SK-N-SH (cell line): ENCODE data around the gene ACTR10. TPM values are rescaled to one million over a fixed set of nuclear protein-coding genes. Genes with fewer than 3 reads are reported as not detected.
A peak's percentile ranks its signal among the peaks of the same experiment; 100 is the strongest.

Experiments
- CTCF ChIA-PET: fragments of 300-600, 350-600 bp; formaldehyde crosslinking; extraction: SDS; loops from one replicate; lab custom pipeline; 2021; lab: Yijun Ruan, JAX
- POLR2A ChIA-PET: fragments of 350-600 bp; sonication (Branson Sonifier 250); formaldehyde crosslinking; extraction: SDS; loops from one replicate; lab custom pipeline; 2020; ENCODE audit warnings: antibody characterized with exemption, inconsistent platforms; lab: Yijun Ruan, JAX
- DNase-seq: peaks from one replicate; pipeline ENCODE4 v3.0.0; 2012
- H2AFZ ChIP-seq: fragments of 200-600 bp; sonication (generic); 2 replicates; pipeline ENCODE4 v1.8.1; 2016; ENCODE audit warnings: antibody characterized with exemption, mild to moderate bottlenecking, low read depth
- H3F3A ChIP-seq: fragments of 200-600 bp; sonication (generic); replicated peaks from 2 replicates; pipeline ENCODE3; 2016; ENCODE audit warnings: antibody characterized with exemption, mild to moderate bottlenecking; ENCODE audit not compliant: insufficient read depth
- H3K27ac ChIP-seq, 2 experiments: fragments of 200-500 bp in 1 of 2; fragments of 200-600 bp in 1 of 2; sonication (Bioruptor generic) in 1 of 2; sonication (generic), shearing (Covaris generic) in 1 of 2; 2 replicates each; pipeline versions ENCODE4 v1.5.1 to v1.6.1; 2014 to 2016; ENCODE audit warnings: low read depth in 2 of 2, inconsistent platforms in 1 of 2, low read length in 1 of 2, mild to moderate bottlenecking in 1 of 2, mixed read lengths in 1 of 2
- H3K27me3 ChIP-seq: fragments of 200-600 bp; sonication (generic), shearing (Covaris generic); 2 replicates; pipeline ENCODE4 v1.6.1; 2016; ENCODE audit warnings: mixed run types; ENCODE audit not compliant: insufficient read depth
- H3K36me3 ChIP-seq, 2 experiments: fragments of 200-500 bp in 1 of 2; fragments of 200-600 bp in 1 of 2; sonication (Bioruptor generic) in 1 of 2; sonication (generic) in 1 of 2; replicated peaks in 1 of 2; 2 replicates each; pipeline versions ENCODE3 to v1.5.1; 2014 to 2016; ENCODE audit warnings: low read length in 1 of 2, mild to moderate bottlenecking in 1 of 2; ENCODE audit not compliant: insufficient read depth in 2 of 2, control insufficient read depth in 1 of 2
- H3K4me1 ChIP-seq, 2 experiments: fragments of 200-500 bp in 1 of 2; fragments of 200-600 bp in 1 of 2; sonication (Bioruptor generic) in 1 of 2; sonication (generic), shearing (Covaris generic) in 1 of 2; 2 replicates each; pipeline versions ENCODE4 v1.5.1 to v1.6.1; 2014 to 2016; ENCODE audit warnings: low read depth in 1 of 2, low read length in 1 of 2, mixed run types in 1 of 2; ENCODE audit not compliant: insufficient read depth in 2 of 2, control insufficient read depth in 1 of 2
- H3K4me2 ChIP-seq: fragments of 200-600 bp; sonication (generic), shearing (Covaris generic); 2 replicates; pipeline ENCODE4 v1.6.1; 2017; ENCODE audit warnings: mixed run types
- H3K4me3 ChIP-seq, 2 experiments: fragments of 200-500 bp in 1 of 2; fragments of 200-600 bp in 1 of 2; sonication (Bioruptor generic) in 1 of 2; sonication (generic), shearing (Covaris generic) in 1 of 2; 2 replicates each; pipeline versions ENCODE4 v1.5.1 to v1.8.1; 2014 to 2016; ENCODE audit warnings: low read depth in 2 of 2, inconsistent platforms in 1 of 2, low read length in 1 of 2, mild to moderate bottlenecking in 1 of 2, mixed read lengths in 1 of 2, moderate library complexity in 1 of 2
- H3K79me2 ChIP-seq: fragments of 200-600 bp; sonication (generic); 2 replicates; pipeline ENCODE4 v1.8.1; 2017; ENCODE audit warnings: mild to moderate bottlenecking; ENCODE audit not compliant: insufficient read depth
- H3K9ac ChIP-seq: fragments of 200-600 bp; sonication (generic); 2 replicates; pipeline ENCODE4 v1.6.1; 2017; ENCODE audit warnings: mixed run types
- H3K9me2 ChIP-seq: fragments of 200-600 bp; sonication (generic); 2 replicates; pipeline ENCODE4 v1.6.1; 2017; ENCODE audit warnings: mixed run types
- H3K9me3 ChIP-seq: fragments of 200-600 bp; sonication (generic); 2 replicates; pipeline ENCODE4 v1.6.1; 2017; ENCODE audit warnings: mixed run types, mild to moderate bottlenecking, moderate library complexity
- H4K20me1 ChIP-seq: fragments of 200-600 bp; sonication (generic); 2 replicates; pipeline ENCODE4 v1.6.1; 2017; ENCODE audit warnings: mild to moderate bottlenecking, mixed run types; ENCODE audit not compliant: insufficient read depth
- CTCF ChIP-seq: fragments of 200-600 bp; sonication (generic); IDR thresholded peaks from 2 replicates; pipeline ENCODE4 v1.6.1; 2017; ENCODE audit warnings: antibody characterized with exemption, mild to moderate bottlenecking, moderate library complexity
- ELF1 ChIP-seq: IDR thresholded peaks from 2 replicates; pipeline ENCODE4 v1.4.0; 2012
- EP300 ChIP-seq, 2 experiments: IDR thresholded peaks; 2 replicates each; pipeline versions ENCODE4 v1.4.0 to v1.6.1; 2012; ENCODE audit warnings: borderline replicate concordance in 1 of 2, low read depth in 1 of 2, low read length in 1 of 2
- EZH2phosphoT487 ChIP-seq: fragments of 200-600 bp; sonication (generic); IDR thresholded peaks from 2 replicates; pipeline ENCODE4 v1.6.1; 2017; ENCODE audit warnings: low read depth, mixed run types, mild to moderate bottlenecking, antibody characterized with exemption, moderate library complexity, borderline replicate concordance
- FOXJ3 ChIP-seq: sonication (generic); formaldehyde crosslinking; IDR thresholded peaks from 2 replicates; pipeline ENCODE4 v1.5.1; 2020; ENCODE audit warnings: mild to moderate bottlenecking, missing genetic modification reagents
- FOXM1 ChIP-seq: IDR thresholded peaks from 2 replicates; pipeline ENCODE4 v1.4.0; 2012; ENCODE audit warnings: low read depth, mild to moderate bottlenecking
- GABPA ChIP-seq: IDR thresholded peaks from 2 replicates; pipeline ENCODE4 v1.4.0; 2012; ENCODE audit warnings: low read depth, mild to moderate bottlenecking
- JUND ChIP-seq: IDR thresholded peaks from 2 replicates; pipeline ENCODE4 v1.4.0; 2012
- POLR2AphosphoS5 ChIP-seq: IDR thresholded peaks from 2 replicates; pipeline ENCODE4 v1.6.1; 2012; ENCODE audit warnings: low read depth, low read length
- RCOR1 ChIP-seq: fragments of 150-350 bp; IDR thresholded peaks from 2 replicates; pipeline ENCODE4 v1.6.1; 2017; ENCODE audit warnings: antibody characterized with exemption, low read length
- RXRA ChIP-seq: IDR thresholded peaks from 2 replicates; pipeline ENCODE4 v1.4.0; 2012; ENCODE audit warnings: low read depth, mild to moderate bottlenecking, borderline replicate concordance
- SIN3A ChIP-seq: IDR thresholded peaks from 2 replicates; pipeline ENCODE4 v1.6.1; 2012; ENCODE audit warnings: low read depth, mild to moderate bottlenecking, low read length, moderate library complexity, borderline replicate concordance
- TAF1 ChIP-seq: IDR thresholded peaks from 2 replicates; pipeline ENCODE4 v1.6.1; 2012; ENCODE audit warnings: low read depth, mild to moderate bottlenecking, low read length, moderate library complexity, borderline replicate concordance
- TEAD4 ChIP-seq: IDR thresholded peaks from 2 replicates; pipeline ENCODE4 v1.4.0; 2012; ENCODE audit warnings: mild to moderate bottlenecking, borderline replicate concordance; ENCODE audit not compliant: insufficient read depth
- YY1 ChIP-seq: IDR thresholded peaks from 2 replicates; pipeline ENCODE4 v1.4.0; 2012; ENCODE audit warnings: low read depth, mild to moderate bottlenecking
- WGBS: methylation state at CpG from one replicate; pipeline ENCODE4 v1.1.6; 2017; ENCODE audit warnings: low lambda C conversion rate; 5-methylcytosine and 5-hydroxymethylcytosine counted together
- polyA plus RNA-seq, 3 experiments: library from polyadenylated mRNA; depleted of rRNA; stranded (reverse); fragments of >200 nt; gene quantifications; 2 replicates each; pipeline ENCODE4 v1.2.3, GENCODE V29; 2012
- TF ChIP-seq, protein P1 (sequence below): IDR thresholded peaks from 2 replicates; pipeline ENCODE4 v1.4.0; 2012; ENCODE audit warnings: low read depth, borderline replicate concordance
- TF ChIP-seq, protein P2 (sequence below): IDR thresholded peaks from 2 replicates; pipeline ENCODE4; 2012
- TF ChIP-seq, protein P3 (sequence below): fragments of 150-350 bp; IDR thresholded peaks from 2 replicates; pipeline ENCODE4 v1.6.1; 2016; ENCODE audit warnings: mild to moderate bottlenecking, low read depth, low read length
- TF ChIP-seq, protein P4 (sequence below): fragments of 150-350 bp; IDR thresholded peaks from 2 replicates; pipeline ENCODE4 v1.6.1; 2017; ENCODE audit warnings: antibody characterized with exemption, low read length, low read depth, borderline replicate concordance

Gene ACTR10
- polyA plus RNA-seq, 1 of the 3 experiments (the other 2 are of a cell fraction), result 32.9 TPM

DNA sequence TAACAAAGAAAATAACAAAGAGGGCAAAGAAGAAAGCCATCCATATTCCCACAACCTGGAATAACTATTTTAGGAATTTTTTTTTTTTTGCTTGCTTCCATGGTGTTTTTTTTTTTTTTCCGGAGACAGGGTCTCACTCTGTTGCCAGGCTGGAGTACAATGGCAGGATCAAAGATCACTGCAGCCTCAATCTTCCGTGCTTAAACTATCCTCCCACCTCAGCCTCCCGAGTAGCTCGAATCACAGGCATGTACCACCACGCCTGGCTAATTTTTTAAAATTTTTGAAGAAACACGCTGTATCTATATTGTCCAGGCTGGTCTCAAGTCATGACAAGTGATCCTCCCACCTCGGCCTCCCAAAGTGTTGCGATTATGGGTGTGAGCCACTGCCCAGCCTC lies 78.2 kb downstream of the ACTR10 start:
- Histone ChIP-seq H3K4me2 (no peak overlapping the region), H2AFZ (no peak overlapping the region), H3K9ac (no peak overlapping the region), H3K36me3 (peaks cover 22 to 74% of the 10 kb centered on the region in 2 experiments), H3K9me3 (no peaks in the 10 kb centered on the region), H4K20me1 (peaks cover 48% of the 10 kb centered on the region), H3K4me3 (no peak overlapping the region), H3F3A (peaks cover 42% of the 10 kb centered on the region), H3K4me1 (peaks cover 11 to 26% of the 10 kb centered on the region in 2 experiments; a peak in 3 of 4 replicates), H3K27ac (no peak overlapping the region), H3K9me2 (no peaks in the 10 kb centered on the region), H3K27me3 (no peaks in the 10 kb centered on the region), H3K79me2 (peaks cover 92% of the 10 kb centered on the region)
- 95% methylated on average over 8 of the region's 8 CpGs for WGBS
- no peak for DNase-seq
- POLR2A ChIA-PET, result interaction anchor here (0.6 kb wide), 1 partner anchor 20 kb away, joined by 3 read pairs; the partner anchor contains the start of gene ARID4A
- no peak for TF ChIP-seq CTCF
- TF ChIP-seq EZH2phosphoT487, result no peak
- no peak for TF ChIP-seq TAF1
- TF ChIP-seq JUND, result no peak
- TF ChIP-seq, protein P1, sequence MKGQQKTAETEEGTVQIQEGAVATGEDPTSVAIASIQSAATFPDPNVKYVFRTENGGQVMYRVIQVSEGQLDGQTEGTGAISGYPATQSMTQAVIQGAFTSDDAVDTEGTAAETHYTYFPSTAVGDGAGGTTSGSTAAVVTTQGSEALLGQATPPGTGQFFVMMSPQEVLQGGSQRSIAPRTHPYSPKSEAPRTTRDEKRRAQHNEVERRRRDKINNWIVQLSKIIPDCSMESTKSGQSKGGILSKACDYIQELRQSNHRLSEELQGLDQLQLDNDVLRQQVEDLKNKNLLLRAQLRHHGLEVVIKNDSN, result no peak
- no peak for TF ChIP-seq FOXM1
- TF ChIP-seq GABPA, result no peak
- CTCF ChIA-PET, result no interaction called here

- peaks cover 28% of the 10 kb centered on the region for H4K20me1 ChIP-seq
- peaks cover 11 to 18% of the 10 kb centered on the region in 2 experiments; a peak in 3 of 4 replicates for H3K4me1 ChIP-seq
- POLR2A ChIA-PET, result no interaction called here
- WGBS, result 17% methylated on average over 4 of the region's 4 CpGs
- CTCF ChIA-PET, result no interaction called here
- peaks cover 43 to 74% of the 10 kb centered on the region in 2 experiments for H3K36me3 ChIP-seq
- H3F3A ChIP-seq, result peaks cover 30% of the 10 kb centered on the region
- peak overlapping the region; percentile 21; the same call in 1 of the 2 replicates for H3K4me2 ChIP-seq
- H3K9me2 ChIP-seq, result no peaks in the 10 kb centered on the region
- peak overlapping the region; percentile 49 for H3K9ac ChIP-seq
- H3K27me3 ChIP-seq, result no peaks in the 10 kb centered on the region
- H2AFZ ChIP-seq, result no peak overlapping the region
- H3K4me3 ChIP-seq, result no peak overlapping the region
- H3K27ac ChIP-seq, result peak overlapping the region; percentile 84 to 91
- peak; percentile 33 for DNase-seq
- H3K79me2 ChIP-seq, result peaks cover 92% of the 10 kb centered on the region
- H3K9me3 ChIP-seq, result no peaks in the 10 kb centered on the region
- TF ChIP-seq TEAD4, result 0 out of 2 replicates have a peak, but pooled peaks have one; percentile 41
- peak; percentile 77 for TF ChIP-seq POLR2AphosphoS5
- TF ChIP-seq, protein P2, sequence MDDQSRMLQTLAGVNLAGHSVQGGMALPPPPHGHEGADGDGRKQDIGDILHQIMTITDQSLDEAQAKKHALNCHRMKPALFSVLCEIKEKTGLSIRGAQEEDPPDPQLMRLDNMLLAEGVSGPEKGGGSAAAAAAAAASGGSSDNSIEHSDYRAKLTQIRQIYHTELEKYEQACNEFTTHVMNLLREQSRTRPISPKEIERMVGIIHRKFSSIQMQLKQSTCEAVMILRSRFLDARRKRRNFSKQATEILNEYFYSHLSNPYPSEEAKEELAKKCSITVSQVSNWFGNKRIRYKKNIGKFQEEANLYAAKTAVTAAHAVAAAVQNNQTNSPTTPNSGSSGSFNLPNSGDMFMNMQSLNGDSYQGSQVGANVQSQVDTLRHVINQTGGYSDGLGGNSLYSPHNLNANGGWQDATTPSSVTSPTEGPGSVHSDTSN, result peak; percentile 96
- no peak for TF ChIP-seq FOXJ3 (CRISPR knock-in tag)
- no peak for TF ChIP-seq RCOR1
- TF ChIP-seq, protein P3, sequence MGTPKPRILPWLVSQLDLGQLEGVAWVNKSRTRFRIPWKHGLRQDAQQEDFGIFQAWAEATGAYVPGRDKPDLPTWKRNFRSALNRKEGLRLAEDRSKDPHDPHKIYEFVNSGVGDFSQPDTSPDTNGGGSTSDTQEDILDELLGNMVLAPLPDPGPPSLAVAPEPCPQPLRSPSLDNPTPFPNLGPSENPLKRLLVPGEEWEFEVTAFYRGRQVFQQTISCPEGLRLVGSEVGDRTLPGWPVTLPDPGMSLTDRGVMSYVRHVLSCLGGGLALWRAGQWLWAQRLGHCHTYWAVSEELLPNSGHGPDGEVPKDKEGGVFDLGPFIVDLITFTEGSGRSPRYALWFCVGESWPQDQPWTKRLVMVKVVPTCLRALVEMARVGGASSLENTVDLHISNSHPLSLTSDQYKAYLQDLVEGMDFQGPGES, result no peak
- TF ChIP-seq RXRA, result 0 out of 2 replicates have a peak, but pooled peaks have one; percentile 18
- peak; percentile 75 for TF ChIP-seq JUND
- TF ChIP-seq SIN3A, result 0 out of 2 replicates have a peak, but pooled peaks have one; percentile 27
- peak; percentile 58 to 62; a peak in 3 of 4 replicates for TF ChIP-seq EP300 (IDR thresholded peaks at IDR 0.05; ENCODE audit: borderline replicate concordance in 1 of 2, low read depth in 1 of 2, low read length in 1 of 2)
- peak; percentile 39; the same call in 1 of the 2 replicates for TF ChIP-seq ELF1
- no peak for TF ChIP-seq YY1
- TF ChIP-seq, protein P4, sequence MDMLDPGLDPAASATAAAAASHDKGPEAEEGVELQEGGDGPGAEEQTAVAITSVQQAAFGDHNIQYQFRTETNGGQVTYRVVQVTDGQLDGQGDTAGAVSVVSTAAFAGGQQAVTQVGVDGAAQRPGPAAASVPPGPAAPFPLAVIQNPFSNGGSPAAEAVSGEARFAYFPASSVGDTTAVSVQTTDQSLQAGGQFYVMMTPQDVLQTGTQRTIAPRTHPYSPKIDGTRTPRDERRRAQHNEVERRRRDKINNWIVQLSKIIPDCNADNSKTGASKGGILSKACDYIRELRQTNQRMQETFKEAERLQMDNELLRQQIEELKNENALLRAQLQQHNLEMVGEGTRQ, result no peak
These were observed 81.2 kb downstream of the ACTR10 start for GRCh38 chr14:58280954-58281787.
